Adrenal gland (tissue), 12 donors: ENCODE data around the gene CTNS. TPM values are rescaled to one million over a fixed set of nuclear protein-coding genes. Genes with fewer than 3 reads are reported as not detected.

Experiments used
- DNase-seq, 7 donors: peaks; one replicate each; pipeline ENCODE4 v3.0.0-alpha.2; 2019 to 2020
- H3K27ac ChIP-seq, 5 donors: fragments of 200-600 bp; sonication (generic) in 4 of 5; 1 replicate in 3 of 5; 2 replicates in 2 of 5; pipeline versions ENCODE4 v1.5.1 to v1.8.0; 2016 to 2020; ENCODE audit warnings: mild to moderate bottlenecking in 1 of 5
- H3K27me3 ChIP-seq: fragments of 200-600 bp; 2 replicates; pipeline ENCODE4 v1.8.0; 2021
- H3K36me3 ChIP-seq, 2 donors: fragments of 200-600 bp; replicated peaks in 1 of 2; 1 replicate in 1 of 2; 2 replicates in 1 of 2; pipeline versions ENCODE4 v1.5.1 to v1.8.0; 2018 to 2022
- H3K4me1 ChIP-seq, 2 donors: fragments of 200-600 bp; replicated peaks in 1 of 2; 1 replicate in 1 of 2; 2 replicates in 1 of 2; pipeline versions ENCODE4 v1.5.1 to v1.8.0; 2018 to 2021
- H3K4me3 ChIP-seq, 4 donors: fragments of 200-600 bp; sonication (generic) in 3 of 4; one replicate each; pipeline ENCODE4 v1.5.1; 2016 to 2018
- H3K9me3 ChIP-seq, 3 donors: fragments of 200-600 bp; sonication (generic) in 1 of 3; replicated peaks in 1 of 3; 1 replicate in 2 of 3; 2 replicates in 1 of 3; pipeline versions ENCODE4 v1.5.1 to v1.8.0; 2016 to 2021
- CTCF ChIP-seq, 6 experiments: fragments of 450-650 bp in 4 of 6; fragments of 200-600 bp in 2 of 6; sonication (generic) in 1 of 6; IDR thresholded peaks; 1 replicate in 5 of 6; 2 replicates in 1 of 6; pipeline versions ENCODE4 v1.5.1 to v1.8.0; 2016 to 2021; ENCODE audit warnings: antibody characterized with exemption in 6 of 6, mild to moderate bottlenecking in 2 of 6, moderate library complexity in 1 of 6
- POLR2A ChIP-seq, 2 donors: fragments of 450-650 bp; IDR thresholded peaks; one replicate each; pipeline ENCODE4 v1.6.1; 2017; ENCODE audit warnings: antibody characterized with exemption in 2 of 2, mild to moderate bottlenecking in 2 of 2, moderate library complexity in 1 of 2
- WGBS, 4 donors: extraction: QIAGEN DNeasy Blood & Tissue Kit in 2 of 4; methylation state at CpG; one replicate each; pipeline versions ENCODE4 v1.1.5 to v1.1.7; 2013 to 2017; 5-methylcytosine and 5-hydroxymethylcytosine counted together
- intact Hi-C, 2 donors: fragments of 100-400 bp; cut with DNase I; formaldehyde crosslinking; loops; one replicate each; pipeline versions ENCODE4 v1.14.1 to v1.15.0; 2022 to 2023
- polyA plus RNA-seq, 3 donors: library from polyadenylated mRNA; stranded (reverse); fragments of 200-250 nt in 2 of 3; fragments of 350-450 nt in 1 of 3; fragmentation: Illumina TruSeq in 1 of 3; extraction: RNeasy Lipid Tissue Mini Kit (QIAGEN cat#74804) in 1 of 3; gene quantifications; one replicate each; pipeline ENCODE4 v1.2.3, GENCODE V29; 2013 to 2014
- total RNA-seq, 9 donors: library from RNA; depleted of rRNA in 4 of 9; stranded (reverse); fragments of >200 nt in 4 of 9; fragments of 120-200 nt in 1 of 9; fragmentation: NEBNext Ultra II Directional in 1 of 9; extraction: Animal tissue kit (Norgen Biotek cat#: 25700) in 1 of 9; gene quantifications; one replicate each; pipeline versions ENCODE4 v1.1.0 to v1.2.4, GENCODE V29; 2013 to 2023
- donor health status: healthy with polysubstance abuse.
- donor health status: Bipolar disorder and iron deficiency.
- donor health status: DM: yes; HTN: yes; CAD: no.
- donor health status: DM: no; HTN: no; CAD: no.
- donor health status: DM: no; HTN: no; CAD: no.
- donor health status: DM: yes; HTN: yes; CAD: no.

Gene CTNS
- total and polyA plus RNA-seq, 12 donors = 11.5 to 74.8 (median 29.6) TPM

- DNase-seq = peak in 1 of 7 donors; percentile 14
- 75 to 86% (median 82%) methylated on average over 9 to 12 of the region's 12 CpGs for WGBS, 4 donors
- Histone ChIP-seq H3K27me3 (peaks cover 4% of the 10 kb centered on the region), H3K4me3 (no peak overlapping the region), H3K9me3 (no peaks in the 10 kb centered on the region), H3K4me1 (peaks cover 4 to 7% of the 10 kb centered on the region in 2 donors), H3K36me3 (no peaks in the 10 kb centered on the region), H3K27ac (no peak overlapping the region)
- TF ChIP-seq POLR2A (IDR thresholded peaks at IDR 0.05) (no peak), CTCF (IDR thresholded peaks at IDR 0.05) (no peak)
- intact Hi-C loops = no loop called here
These were observed 45.5 kb downstream of the CTNS start for GRCh38 chr17:3682033-3682432.

- intact Hi-C loops = no loop called here
- DNase-seq = peak in 2 of 7 donors; percentile 18 to 34
- WGBS, 4 donors = 26 to 39% (median 34%) methylated on average over 9 to 10 of the region's 10 CpGs
- Histone ChIP-seq H3K4me3 (no peak overlapping the region), H3K36me3 (no peaks in the 10 kb centered on the region), H3K27ac (no peak overlapping the region), H3K9me3 (no peaks in the 10 kb centered on the region), H3K4me1 (peaks cover 4 to 7% of the 10 kb centered on the region in 2 donors), H3K27me3 (peaks cover 4% of the 10 kb centered on the region)
- peak; percentile 59 to 89 (median 83) for TF ChIP-seq CTCF (IDR thresholded peaks at IDR 0.05)
- TF ChIP-seq POLR2A (IDR thresholded peaks at IDR 0.05) = no peak
These were observed 46.5 kb downstream of the CTNS start for GRCh38 chr17:3683054-3683511.

- Histone ChIP-seq H3K27ac (no peak overlapping the region), H3K9me3 (no peaks in the 10 kb centered on the region), H3K4me1 (no peaks in the 10 kb centered on the region), H3K27me3 (peaks cover 4% of the 10 kb centered on the region), H3K36me3 (no peaks in the 10 kb centered on the region), H3K4me3 (no peak overlapping the region)
- no peak for DNase-seq
- WGBS, 4 donors = 19 to 57% (median 27%) methylated on average over 5 to 13 of the region's 13 CpGs
- no peak for TF ChIP-seq POLR2A (IDR thresholded peaks at IDR 0.05)
- no peak for TF ChIP-seq CTCF (IDR thresholded peaks at IDR 0.05)
- intact Hi-C loops = no loop called here
These were observed 48.6 kb downstream of the CTNS start for GRCh38 chr17:3685174-3685573.

- peaks cover 14% of the 10 kb centered on the region for H3K27me3 ChIP-seq
- H3K36me3 ChIP-seq = no peaks in the 10 kb centered on the region
- no peak for TF ChIP-seq CTCF (IDR thresholded peaks at IDR 0.05)
- no peak for TF ChIP-seq POLR2A (IDR thresholded peaks at IDR 0.05)
- 59 to 85% (median 66%) methylated on average over 6 to 19 of the region's 19 CpGs for WGBS, 4 donors
- DNase-seq = no peak
- no peaks in the 10 kb centered on the region for H3K9me3 ChIP-seq
- H3K4me1 ChIP-seq = no peaks in the 10 kb centered on the region
- H3K4me3 ChIP-seq = no peak overlapping the region
- intact Hi-C loops = no loop called here
- H3K27ac ChIP-seq = no peak overlapping the region
These were observed 51.5 kb downstream of the CTNS start for GRCh38 chr17:3688027-3688553.
